Measurements from ENCODE around the gene LNPK. TPM values are rescaled to one million over a fixed set of nuclear protein-coding genes. Genes with fewer than 3 reads are reported as not detected.

The LNPK gene
- total RNA-seq, 1 donor from 2014 or later: 30.3 TPM

DNA sequence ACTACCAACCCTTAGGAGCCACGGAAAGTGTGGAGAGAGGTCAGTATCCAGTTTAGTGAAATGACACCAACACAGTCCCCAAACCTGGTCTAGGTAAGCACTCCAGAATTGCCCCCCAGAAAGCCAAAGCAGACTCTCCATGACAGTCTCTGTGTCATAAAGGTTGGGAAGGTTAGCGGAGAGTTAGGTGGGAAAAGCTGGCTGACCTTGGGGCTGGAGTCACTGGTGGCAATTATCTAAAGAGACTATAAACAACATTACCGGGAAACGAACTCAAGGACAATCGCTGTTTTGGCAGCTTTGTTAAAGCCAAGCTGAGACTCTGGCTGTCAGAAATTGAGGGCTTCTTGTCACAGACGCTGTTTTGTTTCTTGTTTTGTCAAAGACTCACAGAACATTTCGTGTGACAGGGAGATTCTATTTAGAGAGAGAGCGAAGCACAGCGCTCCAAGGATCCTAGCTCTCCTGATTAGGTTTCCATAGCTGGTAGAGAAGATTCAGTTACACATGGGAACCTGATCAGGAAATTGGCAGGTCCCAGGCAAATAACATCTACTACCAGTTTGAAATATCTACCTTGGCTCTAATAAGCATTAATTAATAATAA lies 111.3 kb downstream of the LNPK start:
- Mint-ChIP-seq H3K27me3 (no peaks in the 10 kb centered on the region), H3K27ac (no peak overlapping the region), H3K4me1 (ENCODE audit: low read depth) (no peaks in the 10 kb centered on the region), H3K4me3 (ENCODE audit: low read depth) (no peak overlapping the region), H3K9me3 (ENCODE audit: low read depth) (peaks cover 9% of the 10 kb centered on the region), H3K36me3 (ENCODE audit: insufficient read depth) (no peaks in the 10 kb centered on the region)
- DNase-seq (ENCODE audit: low spot score, unreplicated experiment): no peak
- TF ChIP-seq, protein P1, sequence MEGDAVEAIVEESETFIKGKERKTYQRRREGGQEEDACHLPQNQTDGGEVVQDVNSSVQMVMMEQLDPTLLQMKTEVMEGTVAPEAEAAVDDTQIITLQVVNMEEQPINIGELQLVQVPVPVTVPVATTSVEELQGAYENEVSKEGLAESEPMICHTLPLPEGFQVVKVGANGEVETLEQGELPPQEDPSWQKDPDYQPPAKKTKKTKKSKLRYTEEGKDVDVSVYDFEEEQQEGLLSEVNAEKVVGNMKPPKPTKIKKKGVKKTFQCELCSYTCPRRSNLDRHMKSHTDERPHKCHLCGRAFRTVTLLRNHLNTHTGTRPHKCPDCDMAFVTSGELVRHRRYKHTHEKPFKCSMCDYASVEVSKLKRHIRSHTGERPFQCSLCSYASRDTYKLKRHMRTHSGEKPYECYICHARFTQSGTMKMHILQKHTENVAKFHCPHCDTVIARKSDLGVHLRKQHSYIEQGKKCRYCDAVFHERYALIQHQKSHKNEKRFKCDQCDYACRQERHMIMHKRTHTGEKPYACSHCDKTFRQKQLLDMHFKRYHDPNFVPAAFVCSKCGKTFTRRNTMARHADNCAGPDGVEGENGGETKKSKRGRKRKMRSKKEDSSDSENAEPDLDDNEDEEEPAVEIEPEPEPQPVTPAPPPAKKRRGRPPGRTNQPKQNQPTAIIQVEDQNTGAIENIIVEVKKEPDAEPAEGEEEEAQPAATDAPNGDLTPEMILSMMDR (IDR thresholded peaks at IDR 0.05; ENCODE audit: unreplicated experiment): no peak

DNA sequence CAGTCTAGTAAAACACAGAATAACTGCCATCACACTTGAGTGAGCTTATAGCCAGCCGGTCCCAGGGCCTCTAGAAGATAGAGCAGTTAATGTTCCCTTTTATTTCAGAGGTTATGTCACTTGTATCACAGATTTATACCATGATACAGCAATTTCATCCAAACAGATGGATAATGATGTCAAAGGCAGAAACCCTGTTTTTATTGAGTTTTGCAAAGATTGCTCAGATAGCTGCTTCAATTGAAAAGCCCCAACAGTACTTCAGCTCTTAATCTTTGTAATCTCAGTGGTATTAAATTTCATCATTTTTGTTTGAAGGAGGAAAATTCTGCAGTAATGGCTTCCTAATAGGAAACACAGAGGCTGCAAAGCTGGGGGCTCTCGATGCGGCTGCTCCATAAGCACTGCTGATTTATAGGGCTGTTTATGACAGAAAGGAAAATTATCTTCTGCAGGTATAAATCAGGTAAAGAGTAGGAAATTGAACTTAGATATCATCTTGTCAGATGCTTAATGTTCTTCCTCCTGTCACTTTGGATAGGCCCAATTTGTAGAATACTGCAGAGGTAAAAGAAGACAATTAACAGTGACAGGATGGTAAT lies 112.3 kb downstream of the LNPK start:
- Mint-ChIP-seq H3K36me3 (ENCODE audit: insufficient read depth) (no peaks in the 10 kb centered on the region), H3K9me3 (ENCODE audit: low read depth) (peaks cover 6% of the 10 kb centered on the region), H3K27me3 (no peaks in the 10 kb centered on the region), H3K4me3 (ENCODE audit: low read depth) (no peak overlapping the region), H3K27ac (no peak overlapping the region), H3K4me1 (ENCODE audit: low read depth) (no peaks in the 10 kb centered on the region)
- no peak for DNase-seq (ENCODE audit: low spot score, unreplicated experiment)
- TF ChIP-seq, protein P1 (IDR thresholded peaks at IDR 0.05; ENCODE audit: unreplicated experiment): no peak

DNA sequence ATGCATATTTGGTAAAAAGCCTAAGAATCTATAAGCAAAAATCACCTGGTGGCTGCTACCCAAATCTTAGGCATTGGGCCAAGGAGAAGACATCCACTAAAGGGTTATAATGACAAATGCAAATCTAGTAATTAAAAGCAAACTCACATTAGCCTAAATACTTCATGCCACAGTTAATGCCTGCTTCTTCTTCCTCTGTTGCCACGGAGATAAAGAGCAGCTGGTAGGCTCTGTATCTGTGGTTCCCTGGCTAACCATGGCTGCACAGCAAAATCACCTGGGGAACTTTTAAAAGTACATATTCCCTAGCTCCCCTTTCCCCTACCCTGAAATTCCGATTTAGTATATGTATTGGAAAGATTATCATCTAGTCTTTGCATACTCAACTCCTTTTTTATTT lies 114.3 kb downstream of the LNPK start:
- TF ChIP-seq, protein P1 (IDR thresholded peaks at IDR 0.05; ENCODE audit: unreplicated experiment): no peak
- Mint-ChIP-seq H3K27me3 (no peaks in the 10 kb centered on the region), H3K4me1 (ENCODE audit: low read depth) (no peaks in the 10 kb centered on the region), H3K27ac (no peak overlapping the region), H3K9me3 (ENCODE audit: low read depth) (no peaks in the 10 kb centered on the region), H3K4me3 (ENCODE audit: low read depth) (no peak overlapping the region), H3K36me3 (ENCODE audit: insufficient read depth) (no peaks in the 10 kb centered on the region)
- DNase-seq (ENCODE audit: low spot score, unreplicated experiment): no peak

DNA sequence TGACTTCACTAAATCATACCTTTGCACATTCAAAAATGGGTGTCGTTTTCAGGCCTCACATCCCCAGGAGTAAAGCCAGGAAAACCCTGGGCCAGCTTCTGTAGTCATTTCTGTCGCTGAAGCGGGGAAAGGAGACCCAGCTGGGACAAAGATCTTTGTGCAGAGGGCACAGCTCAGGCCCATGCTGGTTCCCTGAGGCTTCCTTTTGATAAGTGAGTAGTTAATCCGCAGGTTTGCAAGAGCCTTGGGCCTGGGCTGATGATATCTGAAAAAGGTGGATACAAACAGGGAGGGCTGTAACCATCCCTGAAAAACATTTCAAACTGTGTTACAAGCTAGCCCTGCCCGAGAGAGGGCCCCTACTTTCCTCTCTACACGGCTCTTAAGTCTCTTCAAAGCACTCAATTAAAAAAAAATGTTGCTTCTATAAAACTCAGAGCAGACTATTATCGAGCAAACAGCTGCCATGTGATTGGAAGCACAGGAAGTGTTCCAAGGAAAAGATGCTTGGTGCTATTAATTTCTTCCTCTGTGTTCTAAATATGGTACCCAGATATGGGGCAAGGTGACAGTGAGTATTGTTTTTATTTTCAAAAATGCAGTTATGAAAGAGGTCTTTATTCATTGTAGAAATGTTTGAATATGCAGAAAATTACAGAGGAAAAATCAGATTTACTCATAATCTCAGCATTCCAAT lies 117.2 kb downstream of the LNPK start:
- no peaks in the 10 kb centered on the region for H3K36me3 Mint-ChIP-seq (ENCODE audit: insufficient read depth)
- no peaks in the 10 kb centered on the region for H3K9me3 Mint-ChIP-seq (ENCODE audit: low read depth)
- H3K4me3 Mint-ChIP-seq (ENCODE audit: low read depth): no peak overlapping the region
- no peaks in the 10 kb centered on the region for H3K27me3 Mint-ChIP-seq
- no peak for DNase-seq (ENCODE audit: low spot score, unreplicated experiment)
- TF ChIP-seq, protein P1 (IDR thresholded peaks at IDR 0.05; ENCODE audit: unreplicated experiment): no peak
- no peaks in the 10 kb centered on the region for H3K4me1 Mint-ChIP-seq (ENCODE audit: low read depth)
- H3K27ac Mint-ChIP-seq: no peak overlapping the region

DNA sequence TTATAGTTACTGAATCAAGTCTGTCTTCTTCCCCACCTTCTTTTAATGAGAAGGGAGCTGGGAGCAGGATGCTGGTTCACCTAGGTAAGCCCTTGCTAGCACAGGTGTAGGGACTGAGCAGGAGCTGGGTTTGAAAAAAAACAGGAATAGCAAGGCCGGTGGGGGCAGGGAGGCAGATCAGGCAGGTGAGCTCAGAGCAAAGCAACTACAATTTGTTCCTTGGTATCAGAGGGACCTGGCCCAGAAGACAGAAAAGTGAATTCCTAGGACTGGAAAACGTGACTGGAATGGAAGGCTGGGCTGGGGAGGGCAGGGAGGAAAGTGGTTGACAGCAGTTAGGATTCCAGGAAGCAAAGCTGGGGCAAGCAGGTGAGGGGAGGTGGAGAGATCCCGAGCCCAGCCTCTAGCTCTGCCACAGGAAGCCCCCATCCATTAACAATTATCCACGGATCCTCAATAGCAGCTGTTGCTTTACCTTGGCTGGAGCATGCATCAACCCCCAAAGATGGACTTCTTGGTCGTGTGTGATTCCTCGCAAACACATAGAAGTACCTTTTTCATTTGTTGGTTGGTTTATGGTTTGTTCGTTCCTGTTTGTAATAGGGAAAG lies 118.4 kb downstream of the LNPK start:
- H3K4me1 Mint-ChIP-seq (ENCODE audit: low read depth): no peaks in the 10 kb centered on the region
- no peaks in the 10 kb centered on the region for H3K36me3 Mint-ChIP-seq (ENCODE audit: insufficient read depth)
- no peak overlapping the region for H3K4me3 Mint-ChIP-seq (ENCODE audit: low read depth)
- no peak for DNase-seq (ENCODE audit: low spot score, unreplicated experiment)
- H3K27ac Mint-ChIP-seq: no peak overlapping the region
- no peaks in the 10 kb centered on the region for H3K27me3 Mint-ChIP-seq
- no peaks in the 10 kb centered on the region for H3K9me3 Mint-ChIP-seq (ENCODE audit: low read depth)
- TF ChIP-seq, protein P1 (IDR thresholded peaks at IDR 0.05; ENCODE audit: unreplicated experiment): no peak

Measured in progenitor cell of endocrine pancreas (in vitro differentiated cells).